ENCODE results near the gene WDR19. TPM values are rescaled to one million over a fixed set of nuclear protein-coding genes. Genes with fewer than 3 reads are reported as not detected.

The WDR19 gene
- total RNA-seq, 1 experiment from 2014 or later: 11.9 TPM

DNA sequence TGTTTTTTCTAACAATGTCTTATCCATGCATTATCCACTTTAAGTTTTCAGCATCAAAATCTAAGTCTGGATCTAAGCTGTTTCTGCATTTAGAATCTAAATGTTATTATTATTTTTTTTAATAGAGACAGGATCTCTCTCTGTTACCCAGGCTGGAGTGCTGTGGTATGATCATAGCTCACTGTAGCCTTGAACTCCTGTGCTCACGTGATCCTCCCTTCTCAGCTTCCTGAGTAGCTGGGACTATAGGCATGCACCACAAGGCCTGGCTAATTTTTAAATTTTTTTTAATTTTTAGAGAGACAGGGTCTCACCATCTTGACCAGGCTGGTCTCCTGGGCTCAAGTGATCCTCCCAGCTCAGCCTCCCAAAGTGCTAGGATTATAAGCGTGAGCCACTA, 52.7 kb downstream of the WDR19 start:
- no TSS peak for BruUV-seq (replicated peaks)
- no peak for TF ChIP-seq CTCF (IDR thresholded peaks at IDR 0.05; ENCODE audit: insufficient read depth in 1 of 2, low read depth in 1 of 2, low read length in 1 of 2, severe bottlenecking in 1 of 2, unreplicated experiment in 1 of 2)
- H3K9me3 ChIP-seq: no peaks in the 10 kb centered on the region
- intact Hi-C loops (cut with micrococcal nuclease; ENCODE audit: unreplicated experiment): no loop called here
- Mint-ChIP-seq H3K27me3 (ENCODE audit: insufficient read depth, unreplicated experiment) (no peaks in the 10 kb centered on the region), H3K4me1 (ENCODE audit: low read depth, unreplicated experiment) (no peaks in the 10 kb centered on the region), H3K4me3 (ENCODE audit: unreplicated experiment) (no peak overlapping the region), H3K36me3 (ENCODE audit: insufficient read depth, unreplicated experiment) (no peaks in the 10 kb centered on the region), H3K27ac (ENCODE audit: unreplicated experiment) (no peak overlapping the region), H3K9me3 (ENCODE audit: unreplicated experiment) (no peaks in the 10 kb centered on the region)
- ChIA-PET CTCF (no interaction called here), POLR2A (no interaction called here)
- H3K4me1 ChIP-seq: no peaks in the 10 kb centered on the region; the same call in 1 of the 2 replicates
- no peak overlapping the region for H3K4me3 ChIP-seq (ENCODE audit: low read depth, low read length)
- no peaks in the 10 kb centered on the region for H3K36me3 ChIP-seq (ENCODE audit: control insufficient read depth, insufficient read depth, low read length)
- DNase-seq: no peak
- H3K27me3 ChIP-seq (replicated peaks; ENCODE audit: control insufficient read depth, insufficient read depth, low read length): no peaks in the 10 kb centered on the region

DNA sequence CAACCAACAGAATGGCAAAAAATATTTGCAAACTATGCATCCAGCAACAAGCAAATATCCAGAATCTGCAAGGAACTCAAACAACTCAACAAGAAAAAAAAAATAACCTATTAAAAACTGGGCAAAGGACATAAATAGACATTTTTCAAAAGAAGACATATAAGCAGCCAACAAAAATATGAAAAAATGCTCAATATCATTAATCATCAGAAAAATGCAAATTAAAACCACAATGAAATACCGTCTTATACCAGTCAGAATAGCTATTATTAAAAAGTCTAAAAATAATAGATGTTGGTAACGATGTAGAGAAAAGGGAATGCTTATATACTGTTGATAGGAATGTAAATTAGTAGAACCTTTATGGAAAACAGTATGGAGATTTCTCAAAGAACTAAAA, 53.4 kb downstream of the WDR19 start:
- H3K4me1 Mint-ChIP-seq (ENCODE audit: low read depth, unreplicated experiment): no peaks in the 10 kb centered on the region
- POLR2A ChIA-PET: no interaction called here
- TF ChIP-seq CTCF (IDR thresholded peaks at IDR 0.05; ENCODE audit: insufficient read depth in 1 of 2, low read depth in 1 of 2, low read length in 1 of 2, severe bottlenecking in 1 of 2, unreplicated experiment in 1 of 2): no peak
- H3K27ac Mint-ChIP-seq (ENCODE audit: unreplicated experiment): no peak overlapping the region
- no peaks in the 10 kb centered on the region for H3K27me3 Mint-ChIP-seq (ENCODE audit: insufficient read depth, unreplicated experiment)
- no peak for DNase-seq
- H3K4me1 ChIP-seq: no peaks in the 10 kb centered on the region; the same call in 1 of the 2 replicates
- H3K9me3 ChIP-seq: no peaks in the 10 kb centered on the region
- no peaks in the 10 kb centered on the region for H3K36me3 Mint-ChIP-seq (ENCODE audit: insufficient read depth, unreplicated experiment)
- H3K27me3 ChIP-seq (replicated peaks; ENCODE audit: control insufficient read depth, insufficient read depth, low read length): no peaks in the 10 kb centered on the region
- no TSS peak for BruUV-seq (replicated peaks)
- intact Hi-C loops (cut with micrococcal nuclease; ENCODE audit: unreplicated experiment): no loop called here
- no peak overlapping the region for H3K4me3 Mint-ChIP-seq (ENCODE audit: unreplicated experiment)
- no peaks in the 10 kb centered on the region for H3K36me3 ChIP-seq (ENCODE audit: control insufficient read depth, insufficient read depth, low read length)
- H3K9me3 Mint-ChIP-seq (ENCODE audit: unreplicated experiment): no peaks in the 10 kb centered on the region
- no peak overlapping the region for H3K4me3 ChIP-seq (ENCODE audit: low read depth, low read length)
- CTCF ChIA-PET: no interaction called here

DNA sequence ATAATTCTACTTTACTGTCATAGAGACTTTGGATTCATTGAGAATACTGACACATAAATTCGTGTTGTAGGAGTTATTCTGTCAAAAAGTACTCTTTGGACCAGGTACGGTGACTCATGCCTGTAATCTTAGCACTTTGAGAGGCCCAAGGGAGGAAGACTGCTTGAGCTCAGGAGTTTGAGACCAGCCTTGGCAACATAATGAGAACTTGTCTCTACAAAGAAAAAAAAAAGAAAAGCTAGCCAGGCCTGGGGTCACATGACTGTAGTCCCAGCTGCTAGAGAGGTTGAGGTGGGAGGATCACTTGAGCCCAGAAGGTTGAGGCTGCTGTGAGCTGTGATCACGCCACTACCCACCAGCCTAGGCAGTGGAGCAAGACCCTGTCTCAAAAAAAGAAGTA, 54.9 kb downstream of the WDR19 start:
- BruUV-seq (replicated peaks): no TSS peak
- H3K36me3 ChIP-seq (ENCODE audit: control insufficient read depth, insufficient read depth, low read length): no peaks in the 10 kb centered on the region
- no peak overlapping the region for H3K4me3 ChIP-seq (ENCODE audit: low read depth, low read length)
- Mint-ChIP-seq H3K36me3 (ENCODE audit: insufficient read depth, unreplicated experiment) (no peaks in the 10 kb centered on the region), H3K27ac (ENCODE audit: unreplicated experiment) (no peak overlapping the region), H3K4me1 (ENCODE audit: low read depth, unreplicated experiment) (no peaks in the 10 kb centered on the region), H3K9me3 (ENCODE audit: unreplicated experiment) (no peaks in the 10 kb centered on the region), H3K27me3 (ENCODE audit: insufficient read depth, unreplicated experiment) (no peaks in the 10 kb centered on the region), H3K4me3 (ENCODE audit: unreplicated experiment) (no peak overlapping the region)
- ChIA-PET CTCF (no interaction called here), POLR2A (no interaction called here)
- no peaks in the 10 kb centered on the region for H3K9me3 ChIP-seq
- intact Hi-C loops (cut with micrococcal nuclease; ENCODE audit: unreplicated experiment): no loop called here
- H3K4me1 ChIP-seq: no peaks in the 10 kb centered on the region; the same call in 1 of the 2 replicates
- TF ChIP-seq CTCF (IDR thresholded peaks at IDR 0.05; ENCODE audit: insufficient read depth in 1 of 2, low read depth in 1 of 2, low read length in 1 of 2, severe bottlenecking in 1 of 2, unreplicated experiment in 1 of 2): no peak
- DNase-seq: peak; percentile 2 to 35
- H3K27me3 ChIP-seq (replicated peaks; ENCODE audit: control insufficient read depth, insufficient read depth, low read length): no peaks in the 10 kb centered on the region

All from Caco-2 (cell line).